Suprapubic skin (tissue), 3 donors: ENCODE results near the gene RNF220.

ENCODE experiments used
- POLR2A ChIP-seq, 2 donors: fragments of 450-650 bp; IDR thresholded peaks; one replicate each; pipeline ENCODE4 v1.6.1; 2017; ENCODE audit warnings: antibody characterized with exemption in 2 of 2, mild to moderate bottlenecking in 2 of 2, moderate library complexity in 2 of 2
- TF ChIP-seq, protein P1 (sequence below), 2 donors: fragments of 200-600 bp in 1 of 2; fragments of 450-650 bp in 1 of 2; sonication (generic) in 1 of 2; IDR thresholded peaks; one replicate each; pipeline ENCODE4 v1.5.1; 2016 to 2019; ENCODE audit warnings: antibody characterized with exemption in 2 of 2, mild to moderate bottlenecking in 1 of 2, moderate library complexity in 1 of 2

DNA sequence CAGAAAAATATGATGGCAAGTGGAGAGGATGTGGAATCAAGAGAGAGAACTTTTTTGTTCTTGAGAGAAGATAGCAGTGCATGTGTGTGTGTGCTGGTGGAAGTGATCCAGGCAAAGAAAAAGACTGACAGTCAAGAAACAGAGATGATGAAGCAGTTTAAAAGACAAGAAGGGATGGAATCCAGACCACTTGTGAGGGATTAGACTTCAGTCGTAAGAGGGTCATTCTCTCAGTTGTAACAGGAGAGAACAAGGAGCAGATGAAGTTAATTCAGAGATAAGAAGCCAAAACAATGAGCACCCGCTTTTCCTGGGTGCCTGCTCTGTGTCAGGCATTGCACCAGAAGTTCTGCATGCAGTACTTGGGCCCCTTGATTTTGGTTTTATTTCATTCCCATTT is 76.6 kb downstream of the RNF220 start:
- no peak for TF ChIP-seq POLR2A (IDR thresholded peaks at IDR 0.05)
- TF ChIP-seq, protein P1, sequence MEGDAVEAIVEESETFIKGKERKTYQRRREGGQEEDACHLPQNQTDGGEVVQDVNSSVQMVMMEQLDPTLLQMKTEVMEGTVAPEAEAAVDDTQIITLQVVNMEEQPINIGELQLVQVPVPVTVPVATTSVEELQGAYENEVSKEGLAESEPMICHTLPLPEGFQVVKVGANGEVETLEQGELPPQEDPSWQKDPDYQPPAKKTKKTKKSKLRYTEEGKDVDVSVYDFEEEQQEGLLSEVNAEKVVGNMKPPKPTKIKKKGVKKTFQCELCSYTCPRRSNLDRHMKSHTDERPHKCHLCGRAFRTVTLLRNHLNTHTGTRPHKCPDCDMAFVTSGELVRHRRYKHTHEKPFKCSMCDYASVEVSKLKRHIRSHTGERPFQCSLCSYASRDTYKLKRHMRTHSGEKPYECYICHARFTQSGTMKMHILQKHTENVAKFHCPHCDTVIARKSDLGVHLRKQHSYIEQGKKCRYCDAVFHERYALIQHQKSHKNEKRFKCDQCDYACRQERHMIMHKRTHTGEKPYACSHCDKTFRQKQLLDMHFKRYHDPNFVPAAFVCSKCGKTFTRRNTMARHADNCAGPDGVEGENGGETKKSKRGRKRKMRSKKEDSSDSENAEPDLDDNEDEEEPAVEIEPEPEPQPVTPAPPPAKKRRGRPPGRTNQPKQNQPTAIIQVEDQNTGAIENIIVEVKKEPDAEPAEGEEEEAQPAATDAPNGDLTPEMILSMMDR (IDR thresholded peaks at IDR 0.05), result no peak
